HFFc6 (cell line): ENCODE data around the gene ZNF595. TPM values are rescaled to one million over a fixed set of nuclear protein-coding genes. Genes with fewer than 3 reads are reported as not detected.
"Not testable (repeated sequence)": the region's sequence is repeated elsewhere in the genome, so short reads cannot be mapped to it uniquely, and the experiment has no call there.

Experiments used
- DNase-seq: peaks from one replicate; pipeline ENCODE4 v3.0.0-alpha.2; 2018
- H3K27ac Mint-ChIP-seq: 2 replicates; pipeline ENCODE4 v1.8.0; 2020; ENCODE audit warnings: mild to moderate bottlenecking, mixed read lengths
- H3K27me3 Mint-ChIP-seq: 2 replicates; pipeline ENCODE4 v1.8.0; 2021; ENCODE audit warnings: mild to moderate bottlenecking, moderate library complexity, mixed read lengths; ENCODE audit not compliant: insufficient read depth
- H3K36me3 Mint-ChIP-seq: 2 replicates; pipeline ENCODE4 v1.8.0; 2021; ENCODE audit warnings: low read depth, mixed read lengths
- H3K4me1 Mint-ChIP-seq: 2 replicates; pipeline ENCODE4 v1.8.0; 2020; ENCODE audit warnings: low read depth, mixed read lengths
- H3K4me3 Mint-ChIP-seq: 2 replicates; pipeline ENCODE4 v1.8.0; 2020; ENCODE audit warnings: mild to moderate bottlenecking, moderate library complexity, mixed read lengths
- H3K9me3 Mint-ChIP-seq: 2 replicates; pipeline ENCODE4 v1.8.0; 2020; ENCODE audit warnings: mild to moderate bottlenecking, mixed read lengths
- CTCF ChIP-seq: fragments of 200-600 bp; sonication (generic); IDR thresholded peaks from 2 replicates; pipeline ENCODE4 v1.5.0; 2021; ENCODE audit warnings: antibody characterized with exemption, mild to moderate bottlenecking
- total RNA-seq, 6 experiments: library from RNA; stranded (reverse); fragmentation: NEBNext Ultra II Directional; extraction: Animal tissue kit (Norgen Biotek cat#: 25700); gene quantifications; 2 replicates in 1 of 6; 3 replicates in 5 of 6; pipeline ENCODE4 v1.2.3, GENCODE V29; 2021

The ZNF595 gene
- total RNA-seq, 6 experiments from 2014 or later: 3.7 to 5.9 (median 4.7) TPM

- not testable (repeated sequence) for H3K27ac Mint-ChIP-seq, H3K9me3 Mint-ChIP-seq, H3K4me3 Mint-ChIP-seq, H3K4me1 Mint-ChIP-seq, H3K36me3 Mint-ChIP-seq, DNase-seq, H3K27me3 Mint-ChIP-seq
- TF ChIP-seq CTCF: peak; percentile 34
Measured at GRCh38 chr4:28767-29542, 24.2 kb upstream of the ZNF595 start.

- H3K27ac Mint-ChIP-seq, DNase-seq, H3K4me3 Mint-ChIP-seq, H3K27me3 Mint-ChIP-seq, H3K4me1 Mint-ChIP-seq, H3K36me3 Mint-ChIP-seq, H3K9me3 Mint-ChIP-seq: not testable (repeated sequence)
Measured at GRCh38 chr4:33314-33713, 19.8 kb upstream of the ZNF595 start.

DNA sequence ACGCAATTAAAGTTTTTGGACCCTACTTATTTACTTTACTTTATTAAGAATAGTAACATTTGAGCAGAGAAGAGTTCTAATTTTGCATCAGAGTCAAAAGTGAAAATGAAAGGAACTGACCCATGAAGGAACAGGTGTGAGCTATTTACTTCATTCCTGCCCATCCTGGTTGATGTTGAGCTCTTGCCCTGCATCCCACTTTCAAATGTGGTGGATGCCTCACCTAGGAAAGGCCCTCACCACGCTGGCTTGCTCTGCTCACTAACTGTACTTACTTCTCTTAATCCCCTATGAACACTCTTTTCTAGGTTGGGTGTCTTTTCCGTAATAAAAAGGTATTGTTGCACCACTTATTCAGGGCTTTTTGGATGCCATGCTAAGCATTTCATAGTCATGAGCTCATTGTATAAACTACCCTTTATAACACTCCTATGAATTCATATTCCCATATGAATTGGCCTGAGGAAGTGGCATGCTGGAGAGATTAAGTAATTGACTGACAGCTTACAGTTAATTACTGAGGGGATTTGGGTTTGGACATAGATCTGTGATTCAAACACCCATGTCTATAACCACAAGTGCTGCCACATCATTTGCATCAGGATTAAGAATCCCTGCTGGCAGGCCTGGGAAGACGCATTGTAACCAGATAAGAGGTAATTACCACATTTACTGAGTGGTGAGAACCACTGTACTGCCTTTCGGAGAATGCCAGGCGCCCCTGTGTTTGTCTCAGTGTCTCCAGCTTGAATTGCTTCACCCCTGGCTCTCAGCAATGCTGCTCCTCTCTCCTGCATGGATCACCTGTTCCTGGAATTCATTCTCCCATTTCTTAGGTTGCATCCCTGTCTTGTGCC, 16.3 kb upstream of the ZNF595 start:
- not testable (repeated sequence) for H3K4me1 Mint-ChIP-seq, H3K27me3 Mint-ChIP-seq, H3K27ac Mint-ChIP-seq, H3K4me3 Mint-ChIP-seq, H3K36me3 Mint-ChIP-seq, H3K9me3 Mint-ChIP-seq, DNase-seq

GRCh38 chr4:38202-38601, 14.9 kb upstream of the ZNF595 start:
- not testable (repeated sequence) for H3K9me3 Mint-ChIP-seq, H3K4me1 Mint-ChIP-seq, H3K36me3 Mint-ChIP-seq, DNase-seq, H3K27me3 Mint-ChIP-seq, H3K27ac Mint-ChIP-seq, H3K4me3 Mint-ChIP-seq

- H3K27ac Mint-ChIP-seq, H3K36me3 Mint-ChIP-seq, H3K9me3 Mint-ChIP-seq, H3K27me3 Mint-ChIP-seq, H3K4me1 Mint-ChIP-seq, DNase-seq, H3K4me3 Mint-ChIP-seq: not testable (repeated sequence)
Measured at GRCh38 chr4:43375-43774, 9.7 kb upstream of the ZNF595 start.

GRCh38 chr4:51253-51652, 1.9 kb upstream of the ZNF595 start:
- H3K4me1 Mint-ChIP-seq, H3K27me3 Mint-ChIP-seq, H3K9me3 Mint-ChIP-seq, H3K27ac Mint-ChIP-seq, DNase-seq, H3K36me3 Mint-ChIP-seq, H3K4me3 Mint-ChIP-seq: not testable (repeated sequence)

DNA sequence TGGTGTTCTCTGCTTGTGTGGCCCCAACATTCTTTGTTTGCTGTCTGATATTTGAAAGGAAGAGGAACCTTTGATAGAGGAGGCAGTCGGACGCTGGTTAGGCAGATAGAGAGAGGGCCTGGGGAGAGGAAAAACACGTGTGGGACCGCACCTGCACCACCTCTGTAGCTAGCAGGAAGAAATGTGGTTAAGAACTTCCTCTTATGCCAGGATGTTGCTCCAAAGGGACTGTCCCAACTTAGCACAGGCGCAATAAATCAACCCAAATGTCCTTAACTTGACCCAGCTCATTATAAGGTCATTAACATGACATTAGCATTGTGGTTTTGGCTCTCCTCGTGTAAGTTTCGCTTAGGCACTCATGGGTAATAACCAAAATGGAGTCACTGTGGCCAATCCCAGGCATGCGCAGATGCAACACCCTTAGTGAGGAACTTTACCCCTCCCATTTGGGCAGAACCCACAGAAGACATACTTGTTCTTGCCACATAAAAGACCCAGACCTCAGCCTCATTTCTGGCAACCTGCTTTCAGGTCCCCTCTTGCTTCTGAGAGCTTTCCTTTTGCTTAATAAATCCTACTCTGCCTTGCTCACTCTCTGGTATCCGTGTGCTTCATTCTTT, 1.4 kb upstream of the ZNF595 start:
- H3K27ac Mint-ChIP-seq, H3K4me1 Mint-ChIP-seq, H3K4me3 Mint-ChIP-seq, H3K36me3 Mint-ChIP-seq, DNase-seq, H3K9me3 Mint-ChIP-seq, H3K27me3 Mint-ChIP-seq: not testable (repeated sequence)

- H3K9me3 Mint-ChIP-seq, H3K36me3 Mint-ChIP-seq, H3K27ac Mint-ChIP-seq, H3K27me3 Mint-ChIP-seq, H3K4me3 Mint-ChIP-seq, H3K4me1 Mint-ChIP-seq, DNase-seq: not testable (repeated sequence)
Measured at GRCh38 chr4:53521-53920, 400 bp downstream of the ZNF595 start.

GRCh38 chr4:64733-65132, 11.6 kb downstream of the ZNF595 start:
- Mint-ChIP-seq H3K36me3 (peaks cover 17% of the 10 kb centered on the region), H3K9me3 (peaks cover 12% of the 10 kb centered on the region)
- not testable (repeated sequence) for H3K27me3 Mint-ChIP-seq, H3K27ac Mint-ChIP-seq, H3K4me1 Mint-ChIP-seq, H3K4me3 Mint-ChIP-seq, DNase-seq
